ACC112 (cell line): Measurements from ENCODE around the gene ELK1.

Source experiments
- H2AFZ ChIP-seq: fragments of 200-600 bp; sonication (generic); one replicate; pipeline ENCODE4 v1.6.0; 2017; ENCODE audit warnings: antibody characterized with exemption, low read length; ENCODE audit not compliant: unreplicated experiment
- H3K27ac ChIP-seq: fragments of 200-600 bp; sonication (generic); 2 replicates; pipeline ENCODE4 v1.5.1; 2014; ENCODE audit warnings: low read depth, mild to moderate bottlenecking, antibody characterized with exemption, low read length, moderate library complexity
- H3K27me3 ChIP-seq: fragments of 200-600 bp; sonication (generic); 2 replicates; pipeline ENCODE4 v1.6.1; 2014; ENCODE audit warnings: mild to moderate bottlenecking, antibody characterized with exemption, low read length, moderate library complexity, mixed read lengths; ENCODE audit not compliant: insufficient read depth
- H3K36me3 ChIP-seq: fragments of 200-600 bp; sonication (generic); 2 replicates; pipeline ENCODE4 v1.6.1; 2016; ENCODE audit warnings: mild to moderate bottlenecking, antibody characterized with exemption, low read length, moderate library complexity, mixed read lengths; ENCODE audit not compliant: insufficient read depth
- H3K4me1 ChIP-seq: fragments of 200-600 bp; sonication (generic); one replicate; pipeline ENCODE4 v1.6.1; 2016; ENCODE audit warnings: low read length, mixed read lengths; ENCODE audit not compliant: insufficient read depth, unreplicated experiment, control insufficient read depth
- H3K4me3 ChIP-seq: fragments of 200-600 bp; sonication (generic); 2 replicates; pipeline ENCODE4 v1.5.1; 2014; ENCODE audit warnings: mild to moderate bottlenecking, low read depth, low read length
- H3K79me2 ChIP-seq: fragments of 200-600 bp; sonication (generic); one replicate; pipeline ENCODE4 v1.6.0; 2016; ENCODE audit warnings: low read length; ENCODE audit not compliant: control insufficient read depth, unreplicated experiment, insufficient read depth

Gene ELK1

GRCh38 chrX:47645530-47645929 lies 4.8 kb downstream of the ELK1 start:
- Histone ChIP-seq H3K27me3 (no peaks in the 10 kb centered on the region), H3K36me3 (peaks cover 25% of the 10 kb centered on the region), H3K27ac (no peak overlapping the region), H2AFZ (no peak overlapping the region), H3K4me3 (no peak overlapping the region), H3K4me1 (peaks cover 8% of the 10 kb centered on the region), H3K79me2 (peaks cover 50% of the 10 kb centered on the region)

- H3K4me1 ChIP-seq: peaks cover 8% of the 10 kb centered on the region
- no peak overlapping the region for H3K4me3 ChIP-seq
- peaks cover 45% of the 10 kb centered on the region for H3K79me2 ChIP-seq
- H3K27me3 ChIP-seq: no peaks in the 10 kb centered on the region
- H3K27ac ChIP-seq: no peak overlapping the region
- H3K36me3 ChIP-seq: peaks cover 33% of the 10 kb centered on the region
- H2AFZ ChIP-seq: no peak overlapping the region
Measured at GRCh38 chrX:47644557-47645091, 5.7 kb downstream of the ELK1 start.

GRCh38 chrX:47643926-47644325 lies 6.4 kb downstream of the ELK1 start:
- peaks cover 8% of the 10 kb centered on the region for H3K4me1 ChIP-seq
- no peaks in the 10 kb centered on the region for H3K27me3 ChIP-seq
- H2AFZ ChIP-seq: no peak overlapping the region
- peaks cover 38% of the 10 kb centered on the region for H3K79me2 ChIP-seq
- H3K36me3 ChIP-seq: peaks cover 35% of the 10 kb centered on the region
- H3K27ac ChIP-seq: no peak overlapping the region
- no peak overlapping the region for H3K4me3 ChIP-seq

GRCh38 chrX:47638816-47639215 lies 11.5 kb downstream of the ELK1 start:
- Histone ChIP-seq H3K4me1 (no peaks in the 10 kb centered on the region), H2AFZ (no peak overlapping the region), H3K27me3 (no peaks in the 10 kb centered on the region), H3K27ac (no peak overlapping the region), H3K36me3 (peaks cover 30% of the 10 kb centered on the region), H3K79me2 (peaks cover 2% of the 10 kb centered on the region), H3K4me3 (no peak overlapping the region)

GRCh38 chrX:47637546-47638195 lies 12.7 kb downstream of the ELK1 start:
- H3K79me2 ChIP-seq: no peaks in the 10 kb centered on the region
- H3K27ac ChIP-seq: no peak overlapping the region
- H3K27me3 ChIP-seq: no peaks in the 10 kb centered on the region
- H3K4me3 ChIP-seq: no peak overlapping the region
- H2AFZ ChIP-seq: no peak overlapping the region
- peaks cover 26% of the 10 kb centered on the region for H3K36me3 ChIP-seq
- H3K4me1 ChIP-seq: no peaks in the 10 kb centered on the region

- Histone ChIP-seq H3K4me1 (no peaks in the 10 kb centered on the region), H3K27ac (no peak overlapping the region), H3K79me2 (no peaks in the 10 kb centered on the region), H3K36me3 (peaks cover 6% of the 10 kb centered on the region), H3K4me3 (no peak overlapping the region), H2AFZ (no peak overlapping the region), H3K27me3 (no peaks in the 10 kb centered on the region)
Measured at GRCh38 chrX:47634871-47635575, 15.3 kb downstream of the ELK1 start.

- no peak overlapping the region for H3K4me3 ChIP-seq
- no peak overlapping the region for H2AFZ ChIP-seq
- H3K27me3 ChIP-seq: no peaks in the 10 kb centered on the region
- H3K4me1 ChIP-seq: no peaks in the 10 kb centered on the region
- no peak overlapping the region for H3K27ac ChIP-seq
- no peaks in the 10 kb centered on the region for H3K79me2 ChIP-seq
- no peaks in the 10 kb centered on the region for H3K36me3 ChIP-seq
Measured at GRCh38 chrX:47633689-47634590, 16.4 kb downstream of the ELK1 start.

- Histone ChIP-seq H2AFZ (no peak overlapping the region), H3K79me2 (no peaks in the 10 kb centered on the region), H3K27me3 (no peaks in the 10 kb centered on the region), H3K4me1 (no peaks in the 10 kb centered on the region), H3K4me3 (no peak overlapping the region), H3K36me3 (no peaks in the 10 kb centered on the region), H3K27ac (no peak overlapping the region)
Measured at GRCh38 chrX:47632666-47633065, 17.7 kb downstream of the ELK1 start.

- no peaks in the 10 kb centered on the region for H3K4me1 ChIP-seq
- no peaks in the 10 kb centered on the region for H3K27me3 ChIP-seq
- H3K36me3 ChIP-seq: no peaks in the 10 kb centered on the region
- no peak overlapping the region for H3K27ac ChIP-seq
- no peak overlapping the region for H3K4me3 ChIP-seq
- no peaks in the 10 kb centered on the region for H3K79me2 ChIP-seq
- no peak overlapping the region for H2AFZ ChIP-seq
Measured at GRCh38 chrX:47631676-47632075, 18.7 kb downstream of the ELK1 start.

GRCh38 chrX:47629419-47630200 lies 20.8 kb downstream of the ELK1 start, which contains the start of gene CFP:
Gene CFP (minus strand): TSS chrX:47629930. CDS start chrX:47629844, 86 bp downstream.
- H3K27ac ChIP-seq: no peak within 1 kb of the TSS
- H3K4me3 ChIP-seq: no peak within 1 kb of the TSS
- H3K4me1 ChIP-seq: no peaks in the 10 kb centered on the region
- H3K27me3 ChIP-seq: no peaks in the 10 kb centered on the region
- H2AFZ ChIP-seq: no peak within 1 kb of the TSS
- H3K36me3 ChIP-seq: no peaks in the 10 kb centered on the region
- no peaks in the 10 kb centered on the region for H3K79me2 ChIP-seq
